ENCODE data around the gene SLC13A3. TPM values are rescaled to one million over a fixed set of nuclear protein-coding genes. Genes with fewer than 3 reads are reported as not detected.

The SLC13A3 gene
- total and polyA plus RNA-seq, 2 donors (not counting 3 experiments of a cell fraction or from before 2014, with no cell fraction given): 0.11 to 0.40 TPM

DNA sequence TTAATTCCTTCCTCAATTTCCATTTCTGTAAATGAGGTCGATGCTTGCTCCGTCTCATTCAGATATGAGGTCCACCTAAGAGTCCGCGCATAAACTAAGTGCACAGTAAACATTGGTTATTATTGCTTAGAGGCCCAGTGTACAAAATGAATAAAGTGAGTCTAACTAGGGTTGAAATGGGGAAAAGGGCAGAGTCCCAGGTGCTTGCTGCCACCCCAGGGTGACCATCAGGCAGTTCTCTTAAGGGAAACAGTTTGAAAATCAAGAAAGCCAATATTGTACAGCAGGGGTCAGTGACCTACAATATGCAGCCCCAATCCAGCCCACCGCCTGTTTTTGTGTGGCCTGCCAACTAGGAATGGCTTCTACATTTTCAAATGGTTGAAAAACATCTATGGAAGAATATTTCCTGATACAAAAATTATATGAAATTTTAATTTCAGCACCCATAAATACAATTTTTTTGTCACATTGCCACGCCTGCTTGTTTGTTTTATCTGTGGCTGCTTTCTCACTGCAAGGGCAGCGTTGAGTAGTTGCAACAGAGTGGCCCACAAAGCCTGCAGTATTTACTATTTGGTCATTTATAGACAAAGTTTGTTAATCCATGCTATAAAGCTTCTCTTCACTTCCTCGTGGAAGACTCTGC lies 43.3 kb downstream of the SLC13A3 start:
- Histone ChIP-seq H3K36me3 (ENCODE audit: control insufficient read depth in 2 of 2, extremely low read depth in 1 of 2, insufficient read depth in 2 of 2, low read length in 2 of 2) (no peaks in the 10 kb centered on the region), H3K27me3 (ENCODE audit: control insufficient read depth in 2 of 2, insufficient read depth in 2 of 2, low read length in 2 of 2) (no peaks in the 10 kb centered on the region), H3K4me1 (ENCODE audit: control insufficient read depth, extremely low read depth, insufficient read depth, low read length) (no peaks in the 10 kb centered on the region), H2AFZ (ENCODE audit: low read depth, low read length) (no peak overlapping the region), H3K9me3 (replicated peaks; ENCODE audit: control insufficient read depth, insufficient read depth, low read length) (no peaks in the 10 kb centered on the region), H4K20me1 (replicated peaks; ENCODE audit: control insufficient read depth, extremely low read depth, insufficient read depth, low read length) (no peaks in the 10 kb centered on the region), H3K9ac (replicated peaks; ENCODE audit: extremely low read depth, insufficient read depth, low read length) (no peak overlapping the region), H3K9me1 (replicated peaks; ENCODE audit: control insufficient read depth, extremely low read depth, insufficient read depth, low read length) (no peaks in the 10 kb centered on the region), H3K79me2 (ENCODE audit: control insufficient read depth, insufficient read depth, low read length) (no peaks in the 10 kb centered on the region), H3K4me2 (ENCODE audit: insufficient read depth, low read length) (no peak overlapping the region), H3K27ac (ENCODE audit: insufficient read depth, low read depth, low read length) (no peak overlapping the region), H3K4me3 (replicated peaks in 1 of 3; ENCODE audit: insufficient read depth in 1 of 3, low read depth in 1 of 3, low read length in 3 of 3) (no peak overlapping the region)
- CTCF ChIA-PET: no interaction called here
- DNase-seq (ENCODE audit: low read depth, low spot score) (no peak), FAIRE-seq (no peak)
- POLR2A ChIA-PET: no interaction called here
- TF ChIP-seq GATA2 (IDR thresholded peaks at IDR 0.05; ENCODE audit: insufficient read depth, insufficient read length, low read depth, low read length) (no peak), MYC (IDR thresholded peaks at IDR 0.05; ENCODE audit: low read depth, low read length) (no peak)
- intact Hi-C loops (cut with micrococcal nuclease) (no loop called here), dilution Hi-C loops (cut with MboI; ENCODE audit: extremely low pct_ligation_motif_present, low sequenced_read_pairs) (no loop called here)
- no TSS peak for BruUV-seq (replicated peaks)

DNA sequence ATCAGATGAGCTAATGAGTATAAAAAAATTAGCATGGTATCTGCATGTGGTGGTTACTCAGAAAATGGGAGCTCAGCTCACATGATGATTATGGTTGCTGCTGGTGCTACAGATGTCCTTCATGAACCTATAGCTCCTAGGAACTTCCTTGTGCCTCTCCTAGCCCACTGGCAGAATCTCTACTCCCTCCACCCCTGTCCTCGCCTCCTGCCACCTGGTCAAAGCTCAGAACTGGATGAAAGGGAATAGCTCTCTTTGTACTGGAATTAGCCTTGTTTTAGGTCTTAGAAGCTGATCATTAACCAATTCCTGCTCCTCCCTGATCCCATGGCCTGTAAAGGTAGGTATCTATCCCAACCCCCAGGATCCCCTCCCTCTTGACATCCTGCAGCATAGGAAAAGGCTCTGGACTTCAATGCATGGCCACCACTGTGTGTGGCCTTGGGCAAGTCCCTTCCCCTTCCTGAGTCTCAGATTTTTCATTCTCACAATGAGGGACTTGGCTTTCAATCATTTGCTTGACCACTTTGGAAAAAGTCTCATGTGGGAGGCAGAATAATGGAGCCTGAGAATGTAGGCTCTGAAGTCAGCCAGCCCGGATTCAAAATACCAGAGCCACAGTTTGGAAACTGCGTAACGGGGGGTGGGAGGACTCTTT lies 43.9 kb downstream of the SLC13A3 start:
- Histone ChIP-seq H2AFZ (ENCODE audit: low read depth, low read length) (no peak overlapping the region), H3K9ac (replicated peaks; ENCODE audit: extremely low read depth, insufficient read depth, low read length) (no peak overlapping the region), H3K27me3 (ENCODE audit: control insufficient read depth in 2 of 2, insufficient read depth in 2 of 2, low read length in 2 of 2) (no peaks in the 10 kb centered on the region), H3K27ac (ENCODE audit: insufficient read depth, low read depth, low read length) (no peak overlapping the region), H3K36me3 (ENCODE audit: control insufficient read depth in 2 of 2, extremely low read depth in 1 of 2, insufficient read depth in 2 of 2, low read length in 2 of 2) (no peaks in the 10 kb centered on the region), H4K20me1 (replicated peaks; ENCODE audit: control insufficient read depth, extremely low read depth, insufficient read depth, low read length) (no peaks in the 10 kb centered on the region), H3K9me3 (replicated peaks; ENCODE audit: control insufficient read depth, insufficient read depth, low read length) (no peaks in the 10 kb centered on the region), H3K79me2 (ENCODE audit: control insufficient read depth, insufficient read depth, low read length) (no peaks in the 10 kb centered on the region), H3K4me2 (ENCODE audit: insufficient read depth, low read length) (no peak overlapping the region), H3K4me1 (ENCODE audit: control insufficient read depth, extremely low read depth, insufficient read depth, low read length) (no peaks in the 10 kb centered on the region), H3K9me1 (replicated peaks; ENCODE audit: control insufficient read depth, extremely low read depth, insufficient read depth, low read length) (no peaks in the 10 kb centered on the region), H3K4me3 (replicated peaks in 1 of 3; ENCODE audit: insufficient read depth in 1 of 3, low read depth in 1 of 3, low read length in 3 of 3) (no peak overlapping the region)
- intact Hi-C loops (cut with micrococcal nuclease): no loop called here
- dilution Hi-C loops (cut with MboI; ENCODE audit: extremely low pct_ligation_motif_present, low sequenced_read_pairs): no loop called here
- CTCF ChIA-PET: no interaction called here
- DNase-seq (ENCODE audit: low read depth, low spot score) (no peak), FAIRE-seq (no peak)
- TF ChIP-seq JUN (IDR thresholded peaks at IDR 0.05; ENCODE audit: borderline replicate concordance, insufficient read depth, insufficient read length, low read depth): no peak
- TF ChIP-seq MYC (IDR thresholded peaks at IDR 0.05; ENCODE audit: low read depth, low read length): no peak
- TF ChIP-seq, protein P1, sequence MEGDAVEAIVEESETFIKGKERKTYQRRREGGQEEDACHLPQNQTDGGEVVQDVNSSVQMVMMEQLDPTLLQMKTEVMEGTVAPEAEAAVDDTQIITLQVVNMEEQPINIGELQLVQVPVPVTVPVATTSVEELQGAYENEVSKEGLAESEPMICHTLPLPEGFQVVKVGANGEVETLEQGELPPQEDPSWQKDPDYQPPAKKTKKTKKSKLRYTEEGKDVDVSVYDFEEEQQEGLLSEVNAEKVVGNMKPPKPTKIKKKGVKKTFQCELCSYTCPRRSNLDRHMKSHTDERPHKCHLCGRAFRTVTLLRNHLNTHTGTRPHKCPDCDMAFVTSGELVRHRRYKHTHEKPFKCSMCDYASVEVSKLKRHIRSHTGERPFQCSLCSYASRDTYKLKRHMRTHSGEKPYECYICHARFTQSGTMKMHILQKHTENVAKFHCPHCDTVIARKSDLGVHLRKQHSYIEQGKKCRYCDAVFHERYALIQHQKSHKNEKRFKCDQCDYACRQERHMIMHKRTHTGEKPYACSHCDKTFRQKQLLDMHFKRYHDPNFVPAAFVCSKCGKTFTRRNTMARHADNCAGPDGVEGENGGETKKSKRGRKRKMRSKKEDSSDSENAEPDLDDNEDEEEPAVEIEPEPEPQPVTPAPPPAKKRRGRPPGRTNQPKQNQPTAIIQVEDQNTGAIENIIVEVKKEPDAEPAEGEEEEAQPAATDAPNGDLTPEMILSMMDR (IDR thresholded peaks at IDR 0.05; ENCODE audit: extremely low read depth in 1 of 2, insufficient read depth in 1 of 2, low read depth in 1 of 2, low read length in 2 of 2): no peak
- TF ChIP-seq FOS (IDR thresholded peaks at IDR 0.05; ENCODE audit: borderline replicate concordance, insufficient read depth, low read length): no peak
- no peak for TF ChIP-seq EZH2 (IDR thresholded peaks at IDR 0.05; ENCODE audit: borderline replicate concordance, low read depth, low read length, severe bottlenecking)
- TF ChIP-seq POLR2AphosphoS5 (IDR thresholded peaks at IDR 0.05; ENCODE audit: insufficient read depth, low read depth, low read length): no peak
- TF ChIP-seq, protein P2, sequence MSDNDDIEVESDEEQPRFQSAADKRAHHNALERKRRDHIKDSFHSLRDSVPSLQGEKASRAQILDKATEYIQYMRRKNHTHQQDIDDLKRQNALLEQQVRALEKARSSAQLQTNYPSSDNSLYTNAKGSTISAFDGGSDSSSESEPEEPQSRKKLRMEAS (IDR thresholded peaks at IDR 0.05; ENCODE audit: insufficient read depth, insufficient read length): no peak
- no peak for TF ChIP-seq GATA2 (IDR thresholded peaks at IDR 0.05; ENCODE audit: insufficient read depth, insufficient read length, low read depth, low read length)
- TF ChIP-seq POLR2A (IDR thresholded peaks at IDR 0.05; ENCODE audit: low read depth, low read length): no peak
- no TSS peak for BruUV-seq (replicated peaks)
- POLR2A ChIA-PET: no interaction called here
